Stimulated activated CD4-positive, alpha-beta T cell treated with anti-CD3 and anti-CD28 coated beads, Interleukin-4, amount 100 ng/mL, for 4 hours (primary cell): ENCODE data around the gene COX4I1.
"Not testable (repeated sequence)": the region's sequence is repeated elsewhere in the genome, so short reads cannot be mapped to it uniquely, and the experiment has no call there.

ENCODE experiments used
- DNase-seq, 2 experiments: peaks; one replicate each; pipeline ENCODE4 v3.0.0-alpha.2; 2020

The COX4I1 gene

GRCh38 chr16:85826686-85827247 is 27.3 kb downstream of the COX4I1 start:
- no peak for DNase-seq

GRCh38 chr16:85828166-85828565 is 28.7 kb downstream of the COX4I1 start:
- no peak for DNase-seq

DNA sequence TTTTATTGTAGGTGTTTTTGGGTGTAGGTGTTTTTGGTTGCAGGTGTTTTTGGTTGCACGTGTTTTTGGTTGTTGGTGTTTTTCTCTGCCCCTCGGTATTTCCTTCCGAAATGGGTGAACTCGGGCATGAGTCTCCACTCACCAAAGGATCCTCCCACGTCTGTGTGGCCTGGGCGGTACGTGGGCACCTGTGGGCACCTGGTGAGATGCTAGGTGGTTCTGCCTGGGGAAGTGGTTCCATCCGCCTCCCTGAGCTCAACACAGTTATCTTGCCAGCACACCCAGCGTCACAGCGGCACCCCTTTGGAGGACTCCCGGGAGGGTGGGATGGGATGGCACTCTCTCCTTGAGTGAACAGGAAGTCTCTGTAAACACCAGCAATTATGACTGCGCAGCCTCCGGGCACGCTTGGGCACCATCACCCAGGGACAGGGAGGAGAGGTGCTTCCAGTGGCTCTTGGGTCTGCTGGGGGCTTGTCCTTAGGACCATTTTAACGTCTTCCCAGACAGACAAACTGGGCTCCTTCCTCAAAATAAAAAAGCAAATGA is 29.8 kb downstream of the COX4I1 start:
- DNase-seq, result no peak

DNA sequence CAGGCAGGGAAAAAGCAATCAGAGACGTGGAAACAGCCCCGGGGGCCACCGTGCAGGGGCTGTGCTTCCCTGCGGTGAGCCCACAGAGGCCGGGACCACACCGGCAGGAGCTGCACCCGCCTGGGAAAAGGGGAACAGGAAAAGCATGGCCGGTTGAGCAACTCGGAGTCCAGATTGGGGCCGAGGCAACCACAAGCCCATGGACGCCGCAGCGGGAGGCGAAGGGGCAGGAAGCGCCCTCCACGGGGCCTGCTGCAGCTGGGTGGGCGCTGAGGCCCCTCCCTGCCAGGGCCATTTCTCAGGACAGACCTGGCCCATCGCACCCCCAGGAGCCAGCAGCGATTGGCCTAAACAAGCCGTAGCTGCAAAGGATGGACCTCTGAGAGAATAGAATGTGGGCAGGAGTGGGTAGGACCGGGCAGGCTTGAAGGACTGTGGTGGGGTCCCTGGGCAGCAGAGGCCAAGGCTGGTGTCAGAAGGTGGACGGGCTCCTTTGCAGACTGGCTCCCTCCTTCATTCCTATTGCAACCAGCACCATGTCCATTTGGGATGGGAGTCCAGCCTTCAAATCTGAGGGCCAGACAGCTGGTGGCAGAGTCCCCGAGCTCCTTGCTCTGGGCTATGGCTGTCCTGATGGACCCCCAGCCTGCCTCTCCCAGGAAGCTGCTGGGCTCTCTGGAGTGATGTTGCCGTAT is 30.4 kb downstream of the COX4I1 start:
- no peak for DNase-seq

GRCh38 chr16:85830821-85831220 is 31.3 kb downstream of the COX4I1 start:
- DNase-seq, result no peak

DNA sequence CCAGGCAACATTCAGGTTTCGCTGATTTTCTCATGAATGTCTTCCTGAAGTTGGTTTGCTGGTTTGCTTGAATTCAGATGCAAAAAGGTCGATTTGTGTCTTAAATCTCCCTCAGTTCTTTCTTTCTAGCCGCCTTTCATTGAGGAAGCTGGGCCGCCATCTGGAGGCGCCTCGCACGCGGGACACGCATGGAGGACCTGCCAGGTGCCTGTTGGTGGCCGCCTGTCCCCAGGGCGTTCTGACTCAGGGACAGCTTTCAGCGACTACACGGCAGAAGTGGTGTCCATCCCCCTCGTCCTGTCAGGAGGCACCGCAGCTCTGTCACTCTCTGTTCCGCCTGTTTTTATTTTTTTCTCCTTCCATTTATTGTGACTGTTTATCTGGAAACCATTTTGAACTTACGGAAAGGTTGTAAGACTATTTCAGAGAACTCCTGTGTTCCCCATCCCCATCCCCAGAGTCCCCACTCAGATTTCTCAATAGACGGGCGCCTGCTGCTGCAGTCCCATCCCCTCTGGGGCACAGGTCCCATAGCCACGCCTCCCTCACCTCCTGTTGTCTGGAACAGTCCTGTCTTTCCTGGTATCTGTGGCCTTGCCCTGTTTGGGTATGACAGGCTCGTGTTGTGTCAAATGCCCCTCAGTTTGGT is 33.2 kb downstream of the COX4I1 start:
- DNase-seq, result no peak

DNA sequence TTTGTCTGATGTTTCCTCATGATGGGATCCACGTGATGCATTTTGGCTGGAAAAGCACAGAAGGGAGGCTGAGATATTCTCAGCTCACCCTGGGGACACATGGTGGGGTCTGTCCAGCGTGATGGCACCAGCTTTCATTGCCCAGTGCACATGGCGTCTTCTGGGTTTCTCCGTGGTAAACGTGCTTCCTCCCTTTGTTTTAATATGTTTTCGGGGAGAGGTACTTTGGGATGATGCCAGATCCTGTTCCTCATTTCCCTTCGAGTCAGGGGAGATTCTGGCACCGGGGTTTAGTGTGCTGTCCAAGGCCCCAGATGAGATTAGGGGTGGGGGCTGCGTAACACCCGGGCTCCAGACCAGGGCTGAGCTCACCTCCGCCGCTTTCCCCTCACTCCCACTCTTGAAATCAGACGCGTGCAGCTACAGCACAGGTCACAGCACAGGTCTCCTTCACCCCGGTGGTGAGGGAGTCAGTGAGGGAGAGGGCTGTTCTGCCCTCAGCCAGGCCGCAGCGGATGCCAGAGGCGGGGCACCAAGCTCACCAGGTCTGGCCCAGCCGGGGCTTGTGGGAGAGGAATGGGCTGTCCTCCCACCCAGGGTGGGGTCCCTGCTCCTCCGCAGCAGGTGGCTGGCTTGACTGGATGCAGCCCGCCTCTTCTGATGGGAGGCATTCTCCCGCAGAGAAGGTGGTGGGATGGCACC is 33.9 kb downstream of the COX4I1 start:
- no peak for DNase-seq

DNA sequence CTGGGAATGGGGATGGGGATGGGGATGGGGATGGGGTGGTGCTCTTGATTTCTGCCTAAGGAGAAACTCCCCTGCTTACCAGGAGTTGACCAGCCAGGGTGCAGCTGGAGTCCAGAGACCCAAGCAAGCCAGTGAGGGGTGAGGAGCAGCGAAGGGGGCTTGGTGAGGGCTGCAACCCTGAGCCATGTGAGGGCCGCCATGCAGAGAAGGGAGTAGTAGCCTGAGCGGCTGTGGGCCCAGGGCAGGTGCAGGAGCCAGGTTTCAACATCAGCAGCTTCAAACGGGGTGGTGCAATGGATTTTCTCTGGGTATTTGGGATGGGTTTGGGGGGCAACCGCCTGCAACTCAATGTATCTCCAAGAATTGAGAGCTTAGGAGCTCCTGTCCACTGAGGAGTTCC is 35.2 kb downstream of the COX4I1 start:
- no peak for DNase-seq

GRCh38 chr16:85835227-85835751 is 35.8 kb downstream of the COX4I1 start:
- no peak for DNase-seq

DNA sequence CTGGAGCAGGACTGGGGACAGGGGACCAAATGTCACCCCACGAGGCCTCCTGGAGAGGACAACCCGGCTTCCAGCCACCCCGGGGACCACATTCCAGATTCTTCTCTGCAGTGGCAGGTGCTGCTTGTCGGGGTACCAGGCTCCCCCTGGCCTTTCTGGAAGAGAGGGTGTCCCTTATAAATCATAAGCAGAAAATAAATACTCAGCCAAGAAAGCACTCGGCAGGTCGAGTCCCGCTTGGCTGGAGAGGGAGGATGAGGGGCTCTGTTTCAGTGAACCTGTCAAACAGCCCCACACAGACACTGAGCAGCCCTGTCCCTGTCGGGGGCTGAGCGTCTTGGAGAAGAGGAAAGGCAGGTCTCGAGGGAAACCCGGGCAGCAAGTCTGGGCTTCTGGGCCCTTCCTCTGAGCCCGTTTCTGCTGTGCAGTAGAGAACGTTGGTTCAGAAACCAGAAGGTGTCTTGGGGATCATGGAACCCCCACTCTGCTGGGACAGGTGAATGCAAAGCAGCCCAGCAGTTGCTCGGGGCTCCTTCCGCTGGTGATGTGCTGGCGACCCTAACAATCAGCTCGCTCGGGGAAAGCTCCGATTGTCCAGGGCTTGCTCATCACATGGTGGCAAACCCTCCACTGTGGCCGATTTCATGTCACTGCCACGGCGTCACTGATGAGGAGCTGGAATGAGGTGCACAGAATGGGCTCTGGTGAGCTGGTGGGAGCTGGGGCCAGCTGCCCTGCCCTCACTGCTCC is 36.6 kb downstream of the COX4I1 start:
- DNase-seq, result no peak

DNA sequence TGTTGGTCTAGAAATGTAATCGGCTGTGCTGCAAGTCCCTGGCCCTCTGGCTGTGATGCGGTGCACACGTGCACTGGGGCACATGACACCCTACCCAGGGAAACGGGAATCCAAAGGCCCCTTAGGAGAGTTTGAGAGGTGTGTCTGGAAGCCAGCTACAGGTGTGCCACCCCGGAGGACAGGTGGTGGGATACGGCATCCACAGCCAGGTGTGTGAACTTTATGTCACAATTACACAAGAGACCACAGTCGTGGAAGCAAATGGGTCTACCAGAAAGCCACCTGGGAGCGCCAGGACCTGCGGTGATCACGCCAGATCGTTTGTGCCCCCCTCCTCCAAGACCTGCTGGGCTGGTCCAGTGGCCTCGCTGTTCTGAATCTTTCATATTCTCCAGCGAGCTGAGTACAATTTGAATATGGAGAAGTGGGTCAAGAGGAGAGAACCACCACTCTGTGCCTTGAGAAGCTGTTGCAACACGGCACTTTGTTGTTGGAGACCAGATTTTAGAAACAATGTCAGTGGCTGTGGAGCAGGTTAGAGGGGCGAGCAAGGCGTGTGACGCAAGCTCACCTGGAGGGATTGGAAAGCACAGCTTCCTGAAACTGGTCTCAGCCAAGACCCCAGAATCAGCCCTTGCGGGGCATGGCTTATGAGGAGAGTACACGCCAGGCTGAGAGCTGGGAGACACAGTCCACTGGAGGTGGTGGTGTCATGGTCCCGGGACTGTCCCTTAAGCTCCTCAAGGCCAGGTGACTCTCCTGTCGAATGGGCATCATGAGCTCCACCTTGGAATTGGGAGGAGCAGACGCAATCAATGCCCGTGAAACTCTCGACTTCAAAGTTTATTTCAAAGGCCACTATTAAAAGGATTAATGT is 37.4 kb downstream of the COX4I1 start:
- DNase-seq, result no peak

DNA sequence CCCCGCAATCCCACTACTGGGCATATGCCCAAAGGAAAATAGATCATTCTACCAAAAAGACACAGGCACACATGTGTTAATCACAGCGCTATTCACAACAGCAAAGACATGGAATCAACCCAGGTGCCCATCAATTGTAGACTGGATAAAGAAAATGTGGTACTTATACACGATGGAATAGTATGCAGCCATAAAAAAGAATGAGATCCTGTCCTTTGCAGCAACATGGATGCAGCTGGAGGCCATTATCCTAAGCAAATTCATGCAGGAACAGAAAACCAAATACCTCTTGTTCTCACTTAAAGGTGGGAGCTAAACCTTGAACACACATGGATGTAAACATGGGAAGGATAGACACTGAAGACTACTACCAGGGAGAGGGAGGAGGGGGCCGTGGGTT is 38.2 kb downstream of the COX4I1 start:
- DNase-seq, result not testable (repeated sequence)

DNA sequence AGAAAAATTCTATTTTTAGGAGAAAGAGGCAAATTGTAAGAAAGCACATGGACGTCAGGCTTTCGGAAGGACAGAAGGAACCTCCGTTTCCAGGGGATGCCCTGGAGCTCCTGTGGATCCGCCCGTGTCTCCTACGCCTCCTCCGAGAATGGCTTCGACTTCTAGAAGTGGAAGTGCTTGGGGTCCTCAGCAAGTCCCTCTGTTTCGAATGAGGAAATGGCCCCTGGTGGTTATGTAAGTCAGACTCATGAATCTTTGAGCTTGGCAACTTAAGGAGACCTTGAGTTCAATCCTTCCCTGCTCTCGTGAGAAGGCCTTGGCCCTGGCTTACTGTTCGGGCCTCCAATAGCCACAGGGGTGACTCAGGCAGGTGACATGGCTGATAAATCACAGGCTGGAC is 38.9 kb downstream of the COX4I1 start:
- no peak for DNase-seq

- no peak for DNase-seq
Observed at GRCh38 chr16:85838876-85839585, 39.5 kb downstream of the COX4I1 start.

GRCh38 chr16:85839681-85840240 is 40.3 kb downstream of the COX4I1 start:
- DNase-seq, result no peak

GRCh38 chr16:85840395-85840794 is 40.9 kb downstream of the COX4I1 start:
- no peak for DNase-seq

DNA sequence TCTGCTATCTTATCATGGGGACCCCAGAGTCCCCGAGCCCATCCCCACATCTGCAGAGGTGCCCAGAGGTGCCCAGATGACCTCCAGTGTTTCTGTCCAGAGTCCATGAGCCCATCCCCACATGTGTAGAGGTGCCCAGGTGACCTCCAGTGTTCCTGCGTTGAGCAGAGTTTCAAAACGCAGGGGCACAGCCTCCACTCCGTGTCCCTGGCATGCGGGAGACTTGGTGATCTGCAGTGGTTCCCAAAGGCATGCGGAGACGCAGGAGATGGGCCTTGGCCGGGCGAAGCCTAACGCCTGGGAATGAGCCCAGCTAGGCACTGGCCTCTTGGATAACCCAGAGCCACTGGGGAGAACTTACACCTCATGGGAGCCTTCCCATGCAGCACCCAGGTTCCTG is 41.3 kb downstream of the COX4I1 start:
- DNase-seq, result no peak

DNA sequence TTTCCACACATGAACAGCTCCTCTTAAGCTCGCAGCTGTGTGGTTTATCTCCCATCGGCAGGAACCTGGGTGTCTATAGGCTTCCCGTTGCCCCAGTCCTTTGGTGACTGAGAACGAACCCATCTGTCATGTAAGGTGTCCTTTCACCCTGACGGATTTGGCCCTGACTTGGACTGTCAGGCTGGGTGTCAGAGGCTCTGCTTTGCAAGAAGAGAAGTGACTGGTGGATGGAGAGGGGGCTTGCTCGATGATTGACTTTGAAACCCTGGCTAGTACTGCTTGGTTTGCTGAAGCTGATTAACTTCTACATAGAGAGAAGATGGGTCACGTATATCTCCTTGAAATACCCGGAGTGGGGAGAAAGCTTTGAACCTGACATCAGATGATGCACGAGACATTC is 42.9 kb downstream of the COX4I1 start:
- no peak for DNase-seq

DNA sequence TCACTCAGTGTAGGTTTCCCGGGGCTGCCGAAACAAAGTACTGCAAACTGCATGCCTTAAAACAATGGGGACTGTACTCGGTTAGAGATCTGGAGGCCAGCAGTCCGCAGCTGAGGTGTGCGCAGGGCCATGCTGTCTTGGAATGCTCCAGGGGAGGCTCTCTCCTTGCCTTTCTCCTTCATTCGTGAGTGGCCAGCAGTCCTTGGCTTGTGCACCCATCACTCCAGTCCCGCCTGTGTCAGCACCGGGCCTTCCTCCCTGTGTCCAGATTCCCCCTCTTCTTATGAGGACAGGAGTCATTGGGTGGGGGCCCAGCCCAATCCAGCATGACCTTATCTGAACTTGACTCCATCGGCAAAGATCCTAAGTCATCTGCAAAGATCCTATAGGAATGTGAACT is 43.4 kb downstream of the COX4I1 start:
- DNase-seq, result no peak

DNA sequence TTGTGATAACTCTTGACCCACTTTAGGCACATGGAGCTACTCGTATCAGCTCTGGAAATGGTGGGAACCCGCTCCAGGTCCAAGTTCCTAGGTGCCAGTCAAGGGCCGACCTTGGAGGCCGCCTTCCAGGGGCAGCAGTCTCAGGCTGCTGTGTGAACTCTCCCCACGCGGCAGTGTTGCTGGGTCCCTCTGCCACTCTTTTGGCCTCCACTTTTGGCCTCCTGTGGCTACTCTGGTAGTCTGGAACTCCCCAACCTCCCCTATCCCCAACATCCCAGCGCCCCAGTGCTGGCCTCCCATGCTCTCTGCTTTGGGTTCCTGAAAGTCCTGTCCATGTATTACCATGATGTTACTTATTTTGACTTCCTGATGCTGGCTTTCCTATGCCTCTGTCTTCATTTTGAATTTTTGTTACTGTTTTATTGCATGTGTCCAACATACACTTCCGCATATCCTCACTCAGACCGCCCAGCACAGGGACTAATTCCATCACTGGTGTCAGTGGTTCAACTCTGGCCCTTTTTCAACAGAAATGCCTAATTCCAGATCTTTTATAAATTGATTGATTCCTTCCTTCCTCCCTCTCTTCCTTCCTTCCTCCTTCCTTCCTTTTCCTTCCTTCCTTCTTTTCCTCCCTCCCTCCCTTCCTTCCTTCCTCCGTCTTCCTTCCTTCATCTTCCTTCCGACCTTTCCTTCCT is 44.1 kb downstream of the COX4I1 start:
- DNase-seq, result no peak
